Measurements from ENCODE around the gene ACAP1.

The ACAP1 gene

DNA sequence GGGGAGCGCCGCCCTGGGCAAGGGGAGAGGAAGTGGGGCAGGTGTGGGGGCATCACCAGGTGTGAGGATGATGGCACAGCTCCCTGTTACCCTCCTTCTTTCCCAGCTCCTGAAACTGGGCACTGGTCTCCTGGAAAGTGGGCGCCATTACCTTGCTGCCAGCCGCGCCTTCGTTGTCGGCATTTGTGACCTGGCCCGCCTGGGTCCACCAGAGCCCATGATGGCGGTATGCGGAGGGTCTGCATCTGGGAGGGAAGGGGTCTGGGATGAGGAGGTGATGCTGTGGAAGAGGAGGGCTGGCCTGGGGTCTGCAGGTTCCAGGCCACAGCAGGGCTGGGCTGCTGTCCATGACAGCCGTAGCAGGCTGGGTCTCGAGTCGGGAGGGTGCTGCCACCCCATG lies 5.5 kb downstream of the ACAP1 start:
- Histone ChIP-seq H3K4me3 (no peak overlapping the region), H3K27ac (no peak overlapping the region)
- DNase-seq (ENCODE audit: low spot score): no peak
- TF ChIP-seq, protein P1, sequence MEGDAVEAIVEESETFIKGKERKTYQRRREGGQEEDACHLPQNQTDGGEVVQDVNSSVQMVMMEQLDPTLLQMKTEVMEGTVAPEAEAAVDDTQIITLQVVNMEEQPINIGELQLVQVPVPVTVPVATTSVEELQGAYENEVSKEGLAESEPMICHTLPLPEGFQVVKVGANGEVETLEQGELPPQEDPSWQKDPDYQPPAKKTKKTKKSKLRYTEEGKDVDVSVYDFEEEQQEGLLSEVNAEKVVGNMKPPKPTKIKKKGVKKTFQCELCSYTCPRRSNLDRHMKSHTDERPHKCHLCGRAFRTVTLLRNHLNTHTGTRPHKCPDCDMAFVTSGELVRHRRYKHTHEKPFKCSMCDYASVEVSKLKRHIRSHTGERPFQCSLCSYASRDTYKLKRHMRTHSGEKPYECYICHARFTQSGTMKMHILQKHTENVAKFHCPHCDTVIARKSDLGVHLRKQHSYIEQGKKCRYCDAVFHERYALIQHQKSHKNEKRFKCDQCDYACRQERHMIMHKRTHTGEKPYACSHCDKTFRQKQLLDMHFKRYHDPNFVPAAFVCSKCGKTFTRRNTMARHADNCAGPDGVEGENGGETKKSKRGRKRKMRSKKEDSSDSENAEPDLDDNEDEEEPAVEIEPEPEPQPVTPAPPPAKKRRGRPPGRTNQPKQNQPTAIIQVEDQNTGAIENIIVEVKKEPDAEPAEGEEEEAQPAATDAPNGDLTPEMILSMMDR (IDR thresholded peaks at IDR 0.05): no peak

DNA sequence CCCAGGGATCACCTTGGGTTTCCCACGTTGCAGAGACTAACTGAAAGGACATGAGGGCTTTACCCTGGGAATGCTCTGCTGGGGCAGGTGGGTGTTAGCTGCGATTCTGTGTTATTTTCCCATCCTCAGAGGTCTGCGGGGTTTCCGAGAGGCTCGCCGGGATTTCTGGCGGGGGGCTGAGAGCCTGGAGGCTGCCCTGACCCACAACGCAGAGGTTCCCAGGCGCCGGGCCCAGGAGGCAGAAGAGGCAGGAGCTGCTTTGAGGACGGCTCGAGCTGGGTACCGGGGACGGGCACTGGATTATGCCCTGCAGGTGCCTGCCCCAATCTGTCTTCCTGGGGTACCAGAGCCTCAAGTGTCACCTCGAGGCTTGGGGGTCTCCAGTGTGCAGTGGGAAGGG lies 6.9 kb downstream of the ACAP1 start:
- no peak overlapping the region for H3K4me3 ChIP-seq
- TF ChIP-seq, protein P1 (IDR thresholded peaks at IDR 0.05): no peak
- no peak overlapping the region for H3K27ac ChIP-seq
- no peak for DNase-seq (ENCODE audit: low spot score)

DNA sequence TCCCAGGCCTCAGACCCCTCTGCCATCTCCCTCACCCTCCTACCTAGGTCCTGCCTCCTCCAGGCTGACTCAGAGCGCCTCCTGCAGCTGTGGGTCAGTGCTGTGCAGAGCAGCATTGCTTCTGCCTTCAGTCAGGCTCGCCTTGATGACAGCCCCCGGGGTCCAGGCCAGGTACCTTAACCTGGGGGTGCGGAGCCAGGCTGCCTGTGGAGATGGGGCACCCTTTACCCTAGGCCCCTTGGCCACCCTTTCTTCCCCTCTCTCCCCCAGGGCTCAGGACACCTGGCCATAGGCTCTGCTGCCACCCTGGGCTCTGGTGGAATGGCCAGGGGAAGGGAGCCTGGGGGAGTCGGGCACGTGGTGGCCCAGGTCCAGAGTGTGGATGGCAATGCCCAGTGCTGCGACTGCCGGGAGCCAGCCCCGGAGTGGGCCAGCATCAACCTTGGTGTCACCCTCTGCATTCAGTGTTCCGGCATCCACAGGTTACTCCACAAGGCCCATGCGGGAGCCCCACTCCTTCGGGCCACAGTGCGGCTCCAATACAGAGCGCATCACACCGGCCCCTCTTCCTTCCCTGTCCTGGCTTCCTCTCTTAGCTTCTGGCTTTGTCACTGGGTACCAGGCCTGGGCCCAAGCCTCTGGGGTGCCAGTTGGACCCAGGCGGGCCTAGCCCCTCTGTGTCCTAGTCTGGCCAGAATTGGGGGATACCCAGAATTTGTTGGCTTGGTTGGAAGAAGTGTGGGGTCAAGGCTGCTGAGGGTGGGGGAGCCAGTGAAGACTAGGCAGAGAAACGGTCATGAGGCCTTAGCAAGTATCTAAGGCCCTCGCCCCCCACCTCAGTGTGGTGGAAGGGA lies 10.7 kb downstream of the ACAP1 start:
- TF ChIP-seq, protein P1 (IDR thresholded peaks at IDR 0.05): no peak
- no peak overlapping the region for H3K4me3 ChIP-seq
- H3K27ac ChIP-seq: no peak overlapping the region
- peak; percentile 73 for DNase-seq (ENCODE audit: low spot score)

DNA sequence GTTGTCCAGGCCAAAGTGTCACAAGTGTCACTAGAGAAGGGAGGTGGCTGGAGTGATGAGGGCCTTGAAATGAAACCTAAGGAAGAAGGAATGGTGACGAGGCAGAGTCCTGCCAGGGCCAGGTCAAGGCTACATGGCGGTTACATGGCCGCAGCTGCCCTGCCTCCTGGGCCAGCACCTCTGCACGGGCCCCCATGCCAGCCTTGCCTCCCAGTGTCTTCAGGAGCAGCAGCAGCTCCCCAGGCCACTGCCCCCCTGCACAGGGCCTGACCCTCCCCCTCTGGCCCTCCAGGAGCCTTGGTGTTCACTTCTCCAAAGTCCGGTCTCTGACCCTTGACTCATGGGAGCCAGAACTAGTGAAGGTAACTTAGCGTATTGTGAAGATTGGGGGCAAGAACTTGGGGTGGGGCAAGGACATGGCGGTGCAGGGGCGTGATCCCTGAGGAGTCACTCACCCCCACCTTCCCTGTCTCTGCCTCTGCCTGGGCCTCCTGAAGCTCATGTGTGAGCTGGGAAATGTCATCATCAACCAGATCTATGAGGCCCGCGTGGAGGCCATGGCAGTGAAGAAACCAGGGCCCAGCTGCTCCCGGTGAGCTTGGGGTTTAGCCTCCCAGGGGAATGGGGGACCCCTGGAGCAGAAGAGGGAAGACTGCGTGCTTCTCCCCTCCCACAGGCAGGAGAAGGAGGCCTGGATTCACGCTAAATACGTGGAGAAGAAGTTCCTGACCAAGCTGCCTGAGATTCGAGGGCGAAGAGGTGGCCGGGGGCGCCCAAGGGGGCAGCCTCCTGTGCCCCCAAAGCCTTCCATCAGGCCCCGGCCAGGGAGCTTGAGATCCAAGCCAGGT lies 11.5 kb downstream of the ACAP1 start:
- TF ChIP-seq, protein P1 (IDR thresholded peaks at IDR 0.05): no peak
- peak; percentile 72 for DNase-seq (ENCODE audit: low spot score)
- no peak overlapping the region for H3K4me3 ChIP-seq
- no peak overlapping the region for H3K27ac ChIP-seq

DNA sequence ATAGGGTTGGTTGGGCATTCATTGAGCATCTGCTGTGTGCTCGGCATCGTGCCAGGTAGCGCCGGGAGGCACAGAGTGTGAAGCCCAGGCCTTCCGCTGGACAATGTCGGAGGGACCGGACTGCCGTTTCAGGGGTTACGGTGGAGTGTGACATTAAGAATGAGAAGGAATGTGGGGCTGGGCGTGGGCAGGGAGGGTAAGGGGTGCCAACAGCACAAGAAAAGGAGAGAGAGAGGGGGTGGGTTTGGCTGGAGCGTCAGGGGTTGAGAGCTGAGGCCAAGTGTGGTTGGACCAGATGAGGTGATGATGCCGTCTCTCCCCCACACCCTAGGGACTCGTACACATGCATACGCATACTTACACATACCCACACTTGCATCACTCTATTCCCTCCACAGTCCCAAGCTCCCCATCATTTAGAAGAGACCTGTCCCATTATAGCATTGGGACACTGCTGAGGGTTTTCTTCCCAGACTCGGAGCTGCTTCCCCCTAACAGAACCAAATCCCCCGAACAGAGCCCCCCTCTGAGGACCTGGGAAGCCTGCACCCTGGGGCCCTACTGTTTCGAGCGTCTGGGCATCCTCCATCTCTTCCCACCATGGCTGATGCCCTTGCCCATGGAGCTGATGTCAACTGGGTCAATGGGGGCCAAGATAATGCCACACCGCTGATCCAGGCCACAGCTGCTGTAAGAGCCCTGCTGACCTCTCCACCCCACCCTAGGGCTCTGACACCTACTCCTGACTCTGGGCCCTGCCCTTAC lies 12.3 kb downstream of the ACAP1 start:
- DNase-seq (ENCODE audit: low spot score): no peak
- Histone ChIP-seq H3K27ac (no peak overlapping the region), H3K4me3 (no peak overlapping the region)
- TF ChIP-seq, protein P1 (IDR thresholded peaks at IDR 0.05): no peak

DNA sequence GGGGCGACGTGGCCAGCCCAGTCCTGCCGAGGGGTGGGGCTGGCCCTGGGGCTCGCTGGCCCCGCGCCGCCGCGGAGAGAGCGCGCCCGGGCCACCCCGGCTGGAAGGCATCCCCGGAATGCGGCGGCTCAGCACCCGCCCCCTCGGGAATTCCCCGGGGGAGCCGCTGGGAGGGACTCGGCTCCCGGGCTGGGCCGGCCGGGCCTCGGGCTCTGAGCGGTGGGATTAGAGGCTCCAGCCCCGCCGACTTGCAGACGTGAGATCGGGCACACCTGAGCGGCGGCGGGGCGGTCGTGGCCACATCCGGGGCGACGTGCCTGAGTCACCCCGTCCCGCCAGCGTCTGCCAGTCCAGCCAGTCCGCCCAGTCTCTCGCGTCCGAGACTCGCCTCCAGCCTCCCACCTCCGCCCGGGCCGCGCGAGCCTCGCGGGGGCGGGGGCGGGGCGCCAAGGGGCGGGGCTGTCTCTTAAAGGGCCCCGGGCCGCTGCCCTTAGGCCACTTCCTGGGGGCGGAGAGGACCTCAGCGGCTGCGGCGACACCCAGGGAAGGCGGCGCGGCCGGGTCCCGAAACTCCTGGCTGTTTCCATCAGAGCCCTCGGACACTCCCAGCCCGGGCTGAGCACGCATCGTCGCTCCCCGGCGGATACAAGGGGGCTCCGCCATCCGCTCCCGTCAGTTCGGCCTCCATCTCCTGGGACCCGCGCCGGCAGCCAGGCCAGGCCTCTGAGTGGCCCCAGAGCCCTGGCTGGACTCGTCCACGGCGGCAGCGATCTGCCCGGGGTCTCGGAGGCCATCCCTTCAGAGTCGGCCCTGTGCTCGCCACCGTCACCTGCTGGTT lies 15.6 kb downstream of the ACAP1 start, which contains the start of gene KCTD11:
KCTD11 (plus strand) TSS at position 498 of the 838 bp plus-strand sequence.
- Histone ChIP-seq H3K4me3 (peak within 1 kb of the TSS; percentile 97), H3K27ac (peak within 1 kb of the TSS; percentile 99)
- peak; percentile 95 for DNase-seq (ENCODE audit: low spot score)
- TF ChIP-seq, protein P1 (IDR thresholded peaks at IDR 0.05): no peak

Data from coronary artery (tissue), 2 donors.